LNCAP (cell line): Measurements from ENCODE around the gene FTO.
A peak's percentile ranks its signal among the peaks of the same experiment; 100 is the strongest.

Experiments
- CTCF ChIP-seq: fragments of 450-650 bp; IDR thresholded peaks from 2 replicates; pipeline ENCODE4 v1.5.1; 2017; ENCODE audit warnings: mild to moderate bottlenecking

Gene FTO

GRCh38 chr16:53944025-53944424 lies 240.1 kb downstream of the FTO start:
- TF ChIP-seq CTCF = no peak

- TF ChIP-seq CTCF = peak; percentile 66
Observed at GRCh38 chr16:53945996-53946395, 242.0 kb downstream of the FTO start.

GRCh38 chr16:53946746-53947386 lies 242.9 kb downstream of the FTO start:
- no peak for TF ChIP-seq CTCF

- no peak for TF ChIP-seq CTCF
Observed at GRCh38 chr16:53947642-53948041, 243.7 kb downstream of the FTO start.

GRCh38 chr16:53948326-53948725 lies 244.4 kb downstream of the FTO start:
- no peak for TF ChIP-seq CTCF

GRCh38 chr16:53948734-53949430 lies 244.9 kb downstream of the FTO start:
- no peak for TF ChIP-seq CTCF

- no peak for TF ChIP-seq CTCF
Observed at GRCh38 chr16:53949715-53950410, 245.9 kb downstream of the FTO start.
